ENCODE results near the gene KCNIP2. TPM values are rescaled to one million over a fixed set of nuclear protein-coding genes. Genes with fewer than 3 reads are reported as not detected.

The KCNIP2 gene
- total and polyA plus RNA-seq, 5 experiments from 2014 or later = 2.0 to 2.5 TPM; not detected in 3

DNA sequence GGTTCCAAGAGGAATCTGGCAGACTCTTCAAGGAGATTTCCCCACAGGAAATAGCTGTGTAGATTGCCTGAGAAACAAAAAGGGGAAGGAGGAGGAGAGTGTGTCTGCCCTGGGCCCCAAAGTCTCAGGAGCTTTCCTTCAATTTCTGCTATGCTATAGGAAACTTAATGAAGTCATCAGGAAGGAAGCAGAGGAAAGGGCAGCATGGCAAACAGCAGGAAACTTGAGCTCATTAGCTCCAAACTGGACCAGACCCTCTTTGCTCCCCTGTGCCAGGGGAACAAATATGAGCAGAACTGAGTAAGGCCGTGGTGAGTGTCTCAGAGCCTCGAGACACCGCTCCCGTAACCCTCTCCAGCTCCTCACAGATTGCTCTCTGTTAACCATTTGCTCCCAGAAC lies 4.8 kb upstream of the KCNIP2 start:
- ATAC-seq = no peak
- no peaks in the 10 kb centered on the region for H3K9me3 Mint-ChIP-seq
- H3K4me1 Mint-ChIP-seq = peaks cover 6 to 20% (median 13%) of the 10 kb centered on the region in 4 donors
- peaks cover 0 to 6% (median 0%) of the 10 kb centered on the region in 5 donors for H3K27me3 Mint-ChIP-seq
- no peak for DNase-seq
- no peak overlapping the region for H3K4me3 Mint-ChIP-seq
- H3K27ac Mint-ChIP-seq = no peak overlapping the region
- H3K36me3 Mint-ChIP-seq = peaks cover 19 to 71% (median 36%) of the 10 kb centered on the region in 3 donors
- POLR2A ChIA-PET = interaction anchor here (1.3 kb wide), 1 partner anchor 51 kb away, joined by 3 read pairs; no protein-coding TSS in a partner anchor

DNA sequence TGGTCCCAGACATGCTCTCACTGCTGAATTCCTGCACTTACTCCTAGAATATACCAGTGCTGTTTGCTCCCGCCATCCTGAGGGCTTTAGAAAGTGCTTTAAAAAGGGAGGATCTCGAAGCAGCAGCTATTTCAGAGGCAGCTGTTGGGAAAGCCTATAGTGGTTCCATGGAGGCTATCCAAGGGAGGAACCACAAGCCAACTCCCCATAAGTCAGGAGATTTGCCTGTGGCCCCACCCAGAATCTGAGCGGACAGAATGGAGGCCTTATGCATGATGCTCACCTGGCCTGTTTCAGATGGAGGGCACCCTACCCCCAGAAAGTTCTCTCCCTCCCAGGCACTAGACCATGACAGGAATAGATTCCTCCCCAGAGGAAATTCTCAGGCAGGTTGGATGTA lies 2.3 kb upstream of the KCNIP2 start:
- Mint-ChIP-seq H3K4me1 (peaks cover 25 to 46% (median 35%) of the 10 kb centered on the region in 4 donors), H3K4me3 (no peak overlapping the region), H3K27ac (no peak overlapping the region), H3K27me3 (peaks cover 0 to 5% (median 4%) of the 10 kb centered on the region in 5 donors), H3K36me3 (peaks cover 19 to 55% (median 29%) of the 10 kb centered on the region in 3 donors), H3K9me3 (no peaks in the 10 kb centered on the region)
- DNase-seq (no peak), ATAC-seq (no peak)
- POLR2A ChIA-PET = interaction anchor here (0.6 kb wide), 1 partner anchor 1344 kb away, joined by 3 read pairs; no protein-coding TSS in a partner anchor

- POLR2A ChIA-PET = interaction anchor here (0.6 to 3.6 kb wide), 5 partner anchors 11 to 228 kb away, joined by 4 to 50 read pairs (median 5); partner anchors contain the start of genes NPM3 and OGA
- Mint-ChIP-seq H3K4me1 (peaks cover 38 to 67% (median 53%) of the 10 kb centered on the region in 4 donors), H3K36me3 (peaks cover 0 to 17% (median under 1%) of the 10 kb centered on the region in 3 donors), H3K27ac (no peak overlapping the region), H3K4me3 (peak overlapping the region in 7 of 10 donors; percentile 27 to 94 (median 74)), H3K9me3 (no peaks in the 10 kb centered on the region), H3K27me3 (peaks cover 0 to 4% (median 3%) of the 10 kb centered on the region in 5 donors)
- no peak for DNase-seq
- no peak for ATAC-seq
Observed at GRCh38 chr10:101841826-101842225, 1.8 kb downstream of the KCNIP2 start.

GRCh38 chr10:101840741-101841453 lies 2.7 kb downstream of the KCNIP2 start:
- Mint-ChIP-seq H3K4me3 (peak overlapping the region; percentile 72 to 94 (median 90)), H3K9me3 (no peaks in the 10 kb centered on the region), H3K27me3 (peaks cover 0 to 4% (median 3%) of the 10 kb centered on the region in 5 donors), H3K27ac (peak overlapping the region in 7 of 10 donors; percentile 47 to 84 (median 68)), H3K4me1 (peaks cover 40 to 71% (median 55%) of the 10 kb centered on the region in 4 donors), H3K36me3 (peaks cover 0 to 9% (median 0%) of the 10 kb centered on the region in 3 donors)
- POLR2A ChIA-PET = interaction anchor here (0.6 to 3.6 kb wide), 7 partner anchors 10 to 229 kb away, joined by 3 to 50 read pairs (median 5); partner anchors contain the start of genes ARMH3, NPM3 and OGA
- peak; percentile 39 to 79 (median 60) for DNase-seq
- peak; percentile 58 to 59 for ATAC-seq

- no peaks in the 10 kb centered on the region for H3K9me3 Mint-ChIP-seq
- H3K4me1 Mint-ChIP-seq = peaks cover 41 to 73% (median 59%) of the 10 kb centered on the region in 4 donors
- DNase-seq (no peak), ATAC-seq (no peak)
- peaks cover 0 to 4% (median 3%) of the 10 kb centered on the region in 5 donors for H3K27me3 Mint-ChIP-seq
- POLR2A ChIA-PET = interaction anchor here (0.8 to 3.6 kb wide), 5 partner anchors 10 to 216 kb away, joined by 3 to 50 read pairs (median 3); partner anchors contain the start of genes ARMH3, NPM3 and OGA
- peaks cover 0 to 2% (median 0%) of the 10 kb centered on the region in 3 donors for H3K36me3 Mint-ChIP-seq
- H3K4me3 Mint-ChIP-seq = peak overlapping the region; percentile 72 to 94 (median 90)
- peak overlapping the region in 5 of 10 donors; percentile 47 to 84 (median 49) for H3K27ac Mint-ChIP-seq
Observed at GRCh38 chr10:101840102-101840684, 3.4 kb downstream of the KCNIP2 start.

GRCh38 chr10:101839416-101840063 lies 4.1 kb downstream of the KCNIP2 start:
- peak in 6 of 10 donors; percentile 28 to 70 (median 54) for DNase-seq
- POLR2A ChIA-PET = interaction anchor here (1.0 to 3.6 kb wide), 4 partner anchors 10 to 216 kb away, joined by 3 to 50 read pairs (median 4); partner anchors contain the start of genes ARMH3, NPM3 and OGA
- no peaks in the 10 kb centered on the region for H3K36me3 Mint-ChIP-seq
- H3K4me3 Mint-ChIP-seq = peak overlapping the region; percentile 62 to 91 (median 76)
- H3K27ac Mint-ChIP-seq = peak overlapping the region in 3 of 10 donors; percentile 34 to 43 (median 39)
- peaks cover 47 to 73% (median 59%) of the 10 kb centered on the region in 4 donors for H3K4me1 Mint-ChIP-seq
- peaks cover 0 to 4% (median 3%) of the 10 kb centered on the region in 5 donors for H3K27me3 Mint-ChIP-seq
- ATAC-seq = peak; percentile 26 to 61
- no peaks in the 10 kb centered on the region for H3K9me3 Mint-ChIP-seq

GRCh38 chr10:101839002-101839401 lies 4.6 kb downstream of the KCNIP2 start:
- H3K27ac Mint-ChIP-seq = peak overlapping the region in 1 of 10 donors; percentile 34

DNA sequence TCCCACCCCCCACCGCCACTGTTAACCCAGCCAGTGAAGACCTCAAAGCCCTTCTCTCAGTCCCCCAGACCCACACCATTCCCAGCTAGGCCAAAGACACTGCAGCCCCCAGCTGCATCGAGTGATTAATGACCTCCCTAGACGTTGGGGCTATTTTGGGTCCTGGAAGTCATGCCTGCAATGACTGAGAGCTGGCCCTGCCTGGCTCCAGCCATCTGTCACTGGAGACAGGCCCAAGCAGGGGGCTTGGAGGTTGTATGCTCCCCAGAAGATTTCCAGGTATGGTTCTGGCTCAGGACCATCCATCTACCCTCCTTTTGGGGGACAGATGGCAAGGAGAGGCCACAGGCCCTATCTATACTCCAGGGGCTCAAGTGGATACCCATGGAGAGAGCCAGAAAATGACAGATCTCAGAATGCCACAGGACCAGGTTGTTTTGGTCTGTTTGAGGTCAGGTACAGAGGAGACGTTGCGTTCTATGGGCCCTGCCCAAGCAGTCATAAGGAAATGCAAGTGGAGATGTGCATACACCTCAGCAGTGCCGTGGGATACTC lies 5.1 kb downstream of the KCNIP2 start:
- H3K27me3 Mint-ChIP-seq = peaks cover 0 to 4% (median 2%) of the 10 kb centered on the region in 5 donors
- peaks cover 51 to 74% (median 63%) of the 10 kb centered on the region in 4 donors for H3K4me1 Mint-ChIP-seq

More at GRCh38 chr10:101839002-101839401, 4.6 kb downstream of the KCNIP2 start:
- DNase-seq (no peak), ATAC-seq (no peak)
- Mint-ChIP-seq H3K4me1 (peaks cover 46 to 73% (median 59%) of the 10 kb centered on the region in 4 donors), H3K27me3 (peaks cover 0 to 4% (median 2%) of the 10 kb centered on the region in 5 donors), H3K9me3 (no peaks in the 10 kb centered on the region), H3K36me3 (no peaks in the 10 kb centered on the region), H3K4me3 (peak overlapping the region; percentile 43 to 91 (median 76))
- POLR2A ChIA-PET = interaction anchor here (1.1 to 3.6 kb wide), 3 partner anchors 9 to 55 kb away, joined by 3 to 50 read pairs (median 3); partner anchors contain the start of genes NPM3 and OGA

DNA sequence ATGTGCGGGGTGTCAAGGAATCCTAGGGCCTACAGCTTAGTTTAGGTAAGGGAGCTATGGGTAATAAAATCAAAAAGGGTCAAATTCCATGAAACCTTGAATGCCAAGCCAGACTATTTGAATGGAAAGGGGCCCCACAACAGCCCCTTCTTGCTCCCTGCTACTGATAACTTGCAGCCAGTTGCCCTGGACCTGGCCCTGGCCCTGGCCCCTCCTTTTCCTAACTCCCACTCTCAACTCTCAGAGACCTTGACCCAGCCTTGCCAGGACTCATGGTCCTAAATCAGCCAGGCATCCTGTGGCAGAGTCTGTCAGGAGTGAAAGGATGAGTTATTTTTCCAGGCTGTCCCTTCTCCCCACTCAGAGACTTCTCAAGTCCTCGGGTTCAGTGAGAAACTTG lies 5.9 kb downstream of the KCNIP2 start:
- Mint-ChIP-seq H3K9me3 (no peaks in the 10 kb centered on the region), H3K4me1 (peaks cover 53 to 73% (median 66%) of the 10 kb centered on the region in 4 donors), H3K27me3 (peaks cover 0 to 3% (median under 1%) of the 10 kb centered on the region in 5 donors), H3K36me3 (no peaks in the 10 kb centered on the region), H3K27ac (no peak overlapping the region), H3K4me3 (no peak overlapping the region)
- POLR2A ChIA-PET = interaction anchor here (1.0 kb wide), 1 partner anchor 20 kb away, joined by 3 read pairs; the partner anchor contains the start of gene OGA
- no peak for DNase-seq
- ATAC-seq = no peak

More for the DNA sequence above, 5.1 kb downstream of the KCNIP2 start:
- DNase-seq (no peak), ATAC-seq (no peak)
- POLR2A ChIA-PET = interaction anchor here (1.0 kb wide), 1 partner anchor 20 kb away, joined by 3 read pairs; the partner anchor contains the start of gene OGA
- no peaks in the 10 kb centered on the region for H3K9me3 Mint-ChIP-seq
- H3K36me3 Mint-ChIP-seq = no peaks in the 10 kb centered on the region
- peak overlapping the region in 7 of 10 donors; percentile 43 to 91 (median 78) for H3K4me3 Mint-ChIP-seq
- no peak overlapping the region for H3K27ac Mint-ChIP-seq

DNA sequence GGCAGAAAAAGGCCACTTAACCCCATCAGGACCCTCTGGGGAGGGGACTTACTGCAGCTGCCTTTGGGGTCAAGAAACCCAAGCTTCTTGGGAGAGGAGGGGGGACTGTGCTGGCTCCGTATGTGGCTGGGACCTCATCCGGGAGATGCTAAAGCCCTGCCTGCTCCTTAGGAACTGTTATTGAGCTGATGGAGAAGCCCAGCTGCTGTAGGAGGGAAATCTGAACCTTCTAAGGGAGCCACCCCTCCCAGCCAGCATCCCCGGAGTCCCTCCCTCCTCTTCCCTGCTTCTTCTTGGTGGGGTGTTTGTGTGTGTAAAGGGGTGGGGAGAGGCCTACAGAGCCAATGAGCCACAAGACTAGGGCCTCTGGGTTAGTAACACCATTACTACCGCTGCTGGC lies 8.2 kb downstream of the KCNIP2 start:
- peaks cover 0 to 2% (median 0%) of the 10 kb centered on the region in 5 donors for H3K27me3 Mint-ChIP-seq
- peaks cover 0 to 1% (median 0%) of the 10 kb centered on the region in 3 donors for H3K36me3 Mint-ChIP-seq
- H3K27ac Mint-ChIP-seq = peak overlapping the region in 1 of 10 donors; percentile 48
- DNase-seq = no peak
- peaks cover 49 to 70% (median 63%) of the 10 kb centered on the region in 4 donors for H3K4me1 Mint-ChIP-seq
- no peak for ATAC-seq
- peaks cover 0 to 4% (median 0%) of the 10 kb centered on the region in 9 donors for H3K9me3 Mint-ChIP-seq
- no peak overlapping the region for H3K4me3 Mint-ChIP-seq
- POLR2A ChIA-PET = interaction anchor here (0.6 to 3.0 kb wide), 3 partner anchors 17 to 563 kb away, joined by 3 to 18 read pairs (median 5); partner anchors contain the start of gene OGA

DNA sequence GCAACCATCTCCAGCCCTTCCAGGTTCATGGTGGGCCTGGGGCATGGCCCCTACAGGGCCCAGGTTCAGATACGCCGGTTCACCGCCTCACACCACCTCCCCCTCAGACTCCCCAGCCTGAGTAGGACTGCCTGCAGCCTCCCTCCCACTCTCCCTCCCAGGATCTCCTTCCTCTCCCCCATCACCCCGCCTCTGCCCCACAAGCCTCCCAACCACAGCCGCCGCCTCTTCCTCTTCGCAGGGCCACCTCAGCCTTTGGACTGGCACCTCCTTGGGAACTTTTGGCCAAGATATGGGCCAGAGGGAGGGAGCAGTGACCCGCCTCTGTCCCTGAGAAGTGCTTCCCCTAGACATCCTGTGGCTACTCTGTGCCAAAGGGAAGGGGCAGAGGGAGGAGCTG lies 9.3 kb downstream of the KCNIP2 start:
- ATAC-seq (no peak), DNase-seq (no peak)
- peaks cover 0 to 1% (median 0%) of the 10 kb centered on the region in 3 donors for H3K36me3 Mint-ChIP-seq
- POLR2A ChIA-PET = interaction anchor here (3.0 kb wide), 1 partner anchor 16 kb away, joined by 18 read pairs; the partner anchor contains the start of gene OGA
- peak overlapping the region in 5 of 10 donors; percentile 4 to 61 (median 20) for H3K4me3 Mint-ChIP-seq
- H3K9me3 Mint-ChIP-seq = peaks cover 0 to 5% (median 0%) of the 10 kb centered on the region in 9 donors
- peak overlapping the region in 4 of 10 donors; percentile 23 to 83 (median 80) for H3K27ac Mint-ChIP-seq
- peaks cover 0 to 3% (median 0%) of the 10 kb centered on the region in 5 donors for H3K27me3 Mint-ChIP-seq
- H3K4me1 Mint-ChIP-seq = peaks cover 49 to 69% (median 64%) of the 10 kb centered on the region in 4 donors

Measured in naive thymus-derived CD8-positive, alpha-beta T cell (primary cell).